GM10266 (cell line): ENCODE results near the gene CDH8.

Experiments
- DNase-seq: peaks from one replicate; pipeline ENCODE4 v3.0.0; 2012; ENCODE audit errors: extremely low spot score
- TF ChIP-seq, protein P1 (sequence below): IDR thresholded peaks from 2 replicates; pipeline ENCODE4 v1.5.1; 2012; ENCODE audit warnings: mild to moderate bottlenecking, low read depth; ENCODE audit not compliant: control insufficient read depth, insufficient read depth; ENCODE audit errors: missing control alignments

Gene CDH8

GRCh38 chr16:61957075-61957855 is 79.0 kb downstream of the CDH8 start:
- TF ChIP-seq, protein P1, sequence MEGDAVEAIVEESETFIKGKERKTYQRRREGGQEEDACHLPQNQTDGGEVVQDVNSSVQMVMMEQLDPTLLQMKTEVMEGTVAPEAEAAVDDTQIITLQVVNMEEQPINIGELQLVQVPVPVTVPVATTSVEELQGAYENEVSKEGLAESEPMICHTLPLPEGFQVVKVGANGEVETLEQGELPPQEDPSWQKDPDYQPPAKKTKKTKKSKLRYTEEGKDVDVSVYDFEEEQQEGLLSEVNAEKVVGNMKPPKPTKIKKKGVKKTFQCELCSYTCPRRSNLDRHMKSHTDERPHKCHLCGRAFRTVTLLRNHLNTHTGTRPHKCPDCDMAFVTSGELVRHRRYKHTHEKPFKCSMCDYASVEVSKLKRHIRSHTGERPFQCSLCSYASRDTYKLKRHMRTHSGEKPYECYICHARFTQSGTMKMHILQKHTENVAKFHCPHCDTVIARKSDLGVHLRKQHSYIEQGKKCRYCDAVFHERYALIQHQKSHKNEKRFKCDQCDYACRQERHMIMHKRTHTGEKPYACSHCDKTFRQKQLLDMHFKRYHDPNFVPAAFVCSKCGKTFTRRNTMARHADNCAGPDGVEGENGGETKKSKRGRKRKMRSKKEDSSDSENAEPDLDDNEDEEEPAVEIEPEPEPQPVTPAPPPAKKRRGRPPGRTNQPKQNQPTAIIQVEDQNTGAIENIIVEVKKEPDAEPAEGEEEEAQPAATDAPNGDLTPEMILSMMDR, result no peak
- DNase-seq, result no peak

DNA sequence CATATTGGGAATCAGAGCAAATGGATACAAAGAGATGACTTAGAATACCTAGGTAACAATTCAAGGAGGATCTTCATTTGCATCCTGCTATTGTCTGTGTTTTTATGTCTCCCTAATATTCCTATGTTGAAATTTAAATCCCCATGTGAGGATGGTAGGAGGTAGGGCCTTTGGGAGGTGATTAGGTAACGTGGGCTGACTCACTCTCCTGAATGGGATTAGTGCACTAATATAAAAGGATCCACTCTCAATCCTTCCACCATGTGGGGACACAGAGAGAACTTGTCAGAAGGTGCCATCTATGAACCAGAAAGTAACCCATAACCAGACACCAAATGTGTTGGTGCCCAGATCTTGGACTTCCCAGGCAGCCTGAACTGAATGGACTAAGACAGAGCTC is 83.4 kb downstream of the CDH8 start:
- no peak for DNase-seq
- TF ChIP-seq, protein P1, result no peak

- DNase-seq, result no peak
Observed at GRCh38 chr16:61948414-61948813, 87.8 kb downstream of the CDH8 start.

GRCh38 chr16:61946019-61946418 is 90.2 kb downstream of the CDH8 start:
- DNase-seq, result no peak
- TF ChIP-seq, protein P1, result no peak

More at GRCh38 chr16:61948414-61948813, 87.8 kb downstream of the CDH8 start:
- TF ChIP-seq, protein P1, result no peak

- DNase-seq, result no peak
- TF ChIP-seq, protein P1, result no peak
Observed at GRCh38 chr16:61945511-61945910, 90.7 kb downstream of the CDH8 start.

- TF ChIP-seq, protein P1, result no peak
- no peak for DNase-seq
Observed at GRCh38 chr16:61944004-61944403, 92.2 kb downstream of the CDH8 start.

DNA sequence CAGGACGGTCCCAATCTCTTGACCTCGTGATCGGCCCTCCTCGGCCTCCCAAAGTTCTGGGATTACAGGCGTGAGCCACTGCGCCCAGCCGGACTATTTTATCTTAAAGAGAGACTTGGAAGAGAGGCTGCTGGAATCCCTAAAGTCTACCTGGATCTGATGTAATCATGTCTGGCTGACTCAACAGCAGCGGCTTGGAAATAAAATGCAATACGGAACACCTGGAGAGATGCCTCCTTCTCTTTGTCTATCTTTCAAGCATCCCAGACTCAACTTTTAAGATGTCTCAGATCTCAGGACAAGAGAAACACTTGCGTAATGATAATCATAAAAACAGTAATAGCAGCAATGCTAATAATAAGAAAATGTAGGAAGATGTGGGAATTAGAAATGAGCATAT is 95.6 kb downstream of the CDH8 start:
- TF ChIP-seq, protein P1, result no peak
- no peak for DNase-seq
